Measurements from ENCODE around the gene KDM4C. TPM values are rescaled to one million over a fixed set of nuclear protein-coding genes. Genes with fewer than 3 reads are reported as not detected.

Gene KDM4C
- total RNA-seq, 1 experiment from 2014 or later = 16.8 TPM

DNA sequence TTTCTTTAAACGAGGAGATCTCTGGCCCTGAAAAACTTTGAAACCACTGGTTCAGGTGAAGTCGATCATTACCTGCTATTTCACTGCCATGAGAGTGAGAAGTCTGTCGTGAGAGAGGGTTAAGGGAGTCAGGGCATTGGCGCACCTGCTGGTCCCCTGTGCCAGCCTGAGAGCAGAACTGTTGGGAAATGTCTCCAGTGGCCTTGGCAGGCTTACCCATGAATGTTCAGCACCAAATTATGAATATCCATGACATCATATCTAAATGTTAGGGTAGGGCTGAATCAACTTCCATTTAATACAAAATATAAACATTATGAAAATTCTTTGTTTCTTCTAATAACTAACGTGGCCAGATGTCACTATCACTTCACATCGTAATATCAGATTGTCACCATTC, 379.3 kb downstream of the KDM4C start (continued):
- TF ChIP-seq ZNF274 (IDR thresholded peaks at IDR 0.05; ENCODE audit: low read depth, low read length) = no peak
- TF ChIP-seq SP1 (IDR thresholded peaks at IDR 0.05; ENCODE audit: low read depth) = no peak

DNA sequence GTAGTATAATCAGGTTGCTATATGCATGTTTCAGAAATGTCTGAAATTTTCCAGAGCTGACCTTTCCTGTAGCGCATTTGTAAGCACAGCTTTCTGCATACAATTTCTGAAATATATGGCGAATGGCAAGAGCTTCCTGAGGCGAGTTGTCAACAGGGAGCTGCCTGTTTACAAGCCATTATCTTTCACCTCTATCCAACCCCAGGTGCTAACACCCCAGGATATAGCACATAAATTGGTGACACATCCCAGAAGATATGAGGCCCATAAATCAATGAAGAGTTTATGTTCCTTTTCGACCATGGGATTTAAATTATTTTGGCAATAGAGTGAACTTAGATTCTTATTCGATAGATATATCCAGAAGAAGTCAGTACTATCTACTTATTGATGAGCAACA, 379.8 kb downstream of the KDM4C start:
- Histone ChIP-seq H3K27ac (ENCODE audit: low read depth, low read length) (no peak overlapping the region), H3K4me2 (ENCODE audit: low read length) (no peak overlapping the region), H3K27me3 (ENCODE audit: insufficient read depth, low read length) (no peaks in the 10 kb centered on the region), H3K79me2 (ENCODE audit: insufficient read depth, low read length) (no peaks in the 10 kb centered on the region), H3K4me3 (replicated peaks in 1 of 2; ENCODE audit: low read depth in 1 of 2, low read length in 2 of 2) (no peak overlapping the region), H3K4me1 (ENCODE audit: control insufficient read depth in 1 of 2, insufficient read depth in 2 of 2, low read length in 2 of 2) (no peaks in the 10 kb centered on the region), H3K9me2 (ENCODE audit: insufficient read depth) (no peaks in the 10 kb centered on the region), H4K20me1 (ENCODE audit: insufficient read depth) (no peaks in the 10 kb centered on the region), H3K36me3 (ENCODE audit: control insufficient read depth in 1 of 2, insufficient read depth in 2 of 2, low read length in 2 of 2) (no peaks in the 10 kb centered on the region), H3K9ac (ENCODE audit: low read length) (no peak overlapping the region), H2AFZ (ENCODE audit: low read depth, low read length, poor library complexity, severe bottlenecking) (no peak overlapping the region), H3K9me3 (ENCODE audit: control insufficient read depth in 1 of 2, insufficient read depth in 1 of 2, low read depth in 1 of 2, low read length in 2 of 2) (no peaks in the 10 kb centered on the region)
- RAD21 ChIA-PET (ENCODE audit: low non-redundant PET in 1 of 2, low total read pairs in 2 of 2, uncharacterized antibody in 2 of 2, unreplicated experiment in 2 of 2) = no interaction called here
- CTCF ChIA-PET = no interaction called here
- ATAC-seq = no peak
- TF ChIP-seq SRF (IDR thresholded peaks at IDR 0.05; ENCODE audit: low read depth) = no peak
- no peak for TF ChIP-seq TCF7L2 (IDR thresholded peaks at IDR 0.05; ENCODE audit: borderline replicate concordance, extremely low read depth, insufficient read depth, insufficient read length)
- TF ChIP-seq EZH2 (IDR thresholded peaks at IDR 0.05) = no peak
- TF ChIP-seq ELF1 (IDR thresholded peaks at IDR 0.05; ENCODE audit: borderline replicate concordance, low read depth) = no peak
- TF ChIP-seq SIN3A (IDR thresholded peaks at IDR 0.05; ENCODE audit: low read depth) = no peak
- TF ChIP-seq POLR2AphosphoS5 (IDR thresholded peaks at IDR 0.05; ENCODE audit: low read depth, low read length) = no peak
- TF ChIP-seq CBX3 (IDR thresholded peaks at IDR 0.05; ENCODE audit: low read depth) = no peak
- TF ChIP-seq, protein P1, sequence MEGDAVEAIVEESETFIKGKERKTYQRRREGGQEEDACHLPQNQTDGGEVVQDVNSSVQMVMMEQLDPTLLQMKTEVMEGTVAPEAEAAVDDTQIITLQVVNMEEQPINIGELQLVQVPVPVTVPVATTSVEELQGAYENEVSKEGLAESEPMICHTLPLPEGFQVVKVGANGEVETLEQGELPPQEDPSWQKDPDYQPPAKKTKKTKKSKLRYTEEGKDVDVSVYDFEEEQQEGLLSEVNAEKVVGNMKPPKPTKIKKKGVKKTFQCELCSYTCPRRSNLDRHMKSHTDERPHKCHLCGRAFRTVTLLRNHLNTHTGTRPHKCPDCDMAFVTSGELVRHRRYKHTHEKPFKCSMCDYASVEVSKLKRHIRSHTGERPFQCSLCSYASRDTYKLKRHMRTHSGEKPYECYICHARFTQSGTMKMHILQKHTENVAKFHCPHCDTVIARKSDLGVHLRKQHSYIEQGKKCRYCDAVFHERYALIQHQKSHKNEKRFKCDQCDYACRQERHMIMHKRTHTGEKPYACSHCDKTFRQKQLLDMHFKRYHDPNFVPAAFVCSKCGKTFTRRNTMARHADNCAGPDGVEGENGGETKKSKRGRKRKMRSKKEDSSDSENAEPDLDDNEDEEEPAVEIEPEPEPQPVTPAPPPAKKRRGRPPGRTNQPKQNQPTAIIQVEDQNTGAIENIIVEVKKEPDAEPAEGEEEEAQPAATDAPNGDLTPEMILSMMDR (IDR thresholded peaks at IDR 0.05 in 2 of 3, conservative IDR thresholded peaks at IDR 0.05 in 1 of 3; ENCODE audit: borderline replicate concordance in 1 of 3, insufficient read depth in 1 of 3, low read depth in 2 of 3, low read length in 2 of 3) = no peak
- TF ChIP-seq SP1 (IDR thresholded peaks at IDR 0.05; ENCODE audit: low read depth) = no peak
- no peak for TF ChIP-seq POLR2A (IDR thresholded peaks at IDR 0.05; ENCODE audit: borderline replicate concordance, extremely low read depth, insufficient read depth, insufficient read length)
- no peak for TF ChIP-seq ZFX (IDR thresholded peaks at IDR 0.05)
- no peak for TF ChIP-seq REST (IDR thresholded peaks at IDR 0.05; ENCODE audit: low read depth)
- no peak for TF ChIP-seq MAX (IDR thresholded peaks at IDR 0.05)
- no peak for TF ChIP-seq YY1 (IDR thresholded peaks at IDR 0.05; ENCODE audit: extremely low read depth, insufficient replicate concordance, low read depth, low read length)
- TF ChIP-seq FOSL1 (IDR thresholded peaks at IDR 0.05; ENCODE audit: low read depth) = no peak
- TF ChIP-seq EGR1 (IDR thresholded peaks at IDR 0.05; ENCODE audit: low read depth) = no peak
- no peak for TF ChIP-seq RAD21 (IDR thresholded peaks at IDR 0.05; ENCODE audit: low read depth)
- no peak for TF ChIP-seq CEBPB (IDR thresholded peaks at IDR 0.05; ENCODE audit: low read depth)
- TF ChIP-seq, protein P2, sequence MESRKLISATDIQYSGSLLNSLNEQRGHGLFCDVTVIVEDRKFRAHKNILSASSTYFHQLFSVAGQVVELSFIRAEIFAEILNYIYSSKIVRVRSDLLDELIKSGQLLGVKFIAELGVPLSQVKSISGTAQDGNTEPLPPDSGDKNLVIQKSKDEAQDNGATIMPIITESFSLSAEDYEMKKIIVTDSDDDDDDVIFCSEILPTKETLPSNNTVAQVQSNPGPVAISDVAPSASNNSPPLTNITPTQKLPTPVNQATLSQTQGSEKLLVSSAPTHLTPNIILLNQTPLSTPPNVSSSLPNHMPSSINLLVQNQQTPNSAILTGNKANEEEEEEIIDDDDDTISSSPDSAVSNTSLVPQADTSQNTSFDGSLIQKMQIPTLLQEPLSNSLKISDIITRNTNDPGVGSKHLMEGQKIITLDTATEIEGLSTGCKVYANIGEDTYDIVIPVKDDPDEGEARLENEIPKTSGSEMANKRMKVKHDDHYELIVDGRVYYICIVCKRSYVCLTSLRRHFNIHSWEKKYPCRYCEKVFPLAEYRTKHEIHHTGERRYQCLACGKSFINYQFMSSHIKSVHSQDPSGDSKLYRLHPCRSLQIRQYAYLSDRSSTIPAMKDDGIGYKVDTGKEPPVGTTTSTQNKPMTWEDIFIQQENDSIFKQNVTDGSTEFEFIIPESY (IDR thresholded peaks at IDR 0.05; ENCODE audit: extremely low read depth, insufficient replicate concordance, low read length) = no peak
- POLR2A ChIA-PET = no interaction called here
- no TSS peak for BruUV-seq (replicated peaks)
- DNase-seq (ENCODE audit: low read depth, low spot score) = no peak
- intact Hi-C loops (cut with micrococcal nuclease) = no loop called here
